Gastrocnemius medialis (tissue), 4 donors: ENCODE data around the gene KIF3A.

Experiments used
- POLR2A ChIP-seq, 2 donors: fragments of 450-650 bp; IDR thresholded peaks; one replicate each; pipeline ENCODE4 v1.6.1; 2017; ENCODE audit warnings: antibody characterized with exemption in 2 of 2, mild to moderate bottlenecking in 2 of 2, moderate library complexity in 2 of 2
- TF ChIP-seq, protein P1 (sequence below), 5 experiments: fragments of 450-650 bp in 3 of 5; fragments of 200-600 bp in 2 of 5; sonication (generic) in 2 of 5; IDR thresholded peaks in 4 of 5; conservative IDR thresholded peaks in 1 of 5; 1 replicate in 4 of 5; 2 replicates in 1 of 5; pipeline ENCODE4 v1.5.1; 2016 to 2019; ENCODE audit warnings: antibody characterized with exemption in 5 of 5, mild to moderate bottlenecking in 3 of 5, moderate library complexity in 3 of 5

DNA sequence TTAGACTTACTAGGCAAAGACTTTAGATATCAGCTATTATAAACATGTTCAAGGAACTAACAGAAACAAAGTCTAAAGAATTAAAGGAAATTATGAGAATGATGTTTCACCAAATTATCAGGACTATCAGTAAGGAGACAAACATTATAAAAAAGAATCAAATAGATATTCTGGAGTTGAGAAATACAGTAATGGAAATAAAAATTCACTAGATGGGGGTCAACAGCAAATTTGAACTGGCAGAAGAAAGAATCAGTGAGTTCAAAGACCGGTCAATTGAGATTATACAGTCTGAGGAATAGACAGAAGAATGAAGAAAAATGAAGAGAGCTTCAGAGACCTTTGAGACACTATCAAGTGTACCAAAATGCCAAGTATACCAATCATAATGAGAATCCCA is 89.0 kb downstream of the KIF3A start:
- TF ChIP-seq, protein P1, sequence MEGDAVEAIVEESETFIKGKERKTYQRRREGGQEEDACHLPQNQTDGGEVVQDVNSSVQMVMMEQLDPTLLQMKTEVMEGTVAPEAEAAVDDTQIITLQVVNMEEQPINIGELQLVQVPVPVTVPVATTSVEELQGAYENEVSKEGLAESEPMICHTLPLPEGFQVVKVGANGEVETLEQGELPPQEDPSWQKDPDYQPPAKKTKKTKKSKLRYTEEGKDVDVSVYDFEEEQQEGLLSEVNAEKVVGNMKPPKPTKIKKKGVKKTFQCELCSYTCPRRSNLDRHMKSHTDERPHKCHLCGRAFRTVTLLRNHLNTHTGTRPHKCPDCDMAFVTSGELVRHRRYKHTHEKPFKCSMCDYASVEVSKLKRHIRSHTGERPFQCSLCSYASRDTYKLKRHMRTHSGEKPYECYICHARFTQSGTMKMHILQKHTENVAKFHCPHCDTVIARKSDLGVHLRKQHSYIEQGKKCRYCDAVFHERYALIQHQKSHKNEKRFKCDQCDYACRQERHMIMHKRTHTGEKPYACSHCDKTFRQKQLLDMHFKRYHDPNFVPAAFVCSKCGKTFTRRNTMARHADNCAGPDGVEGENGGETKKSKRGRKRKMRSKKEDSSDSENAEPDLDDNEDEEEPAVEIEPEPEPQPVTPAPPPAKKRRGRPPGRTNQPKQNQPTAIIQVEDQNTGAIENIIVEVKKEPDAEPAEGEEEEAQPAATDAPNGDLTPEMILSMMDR (IDR thresholded peaks at IDR 0.05 in 4 of 5, conservative IDR thresholded peaks at IDR 0.05 in 1 of 5), result no peak
- no peak for TF ChIP-seq POLR2A (IDR thresholded peaks at IDR 0.05)
